KMS-11 (cell line): Measurements from ENCODE around the gene SNCA.

ENCODE experiments used
- H2AFZ ChIP-seq: fragments of 200-600 bp; sonication (generic); 2 replicates; pipeline ENCODE4 v1.6.1; 2016; ENCODE audit warnings: antibody characterized with exemption, mixed run types, low read depth
- H3K27ac ChIP-seq: fragments of 200-600 bp; sonication (generic); 2 replicates; pipeline ENCODE4 v1.6.1; 2016; ENCODE audit warnings: mild to moderate bottlenecking, mixed run types
- H3K27me3 ChIP-seq: fragments of 200-600 bp; sonication (generic); 2 replicates; pipeline ENCODE4 v1.6.1; 2017; ENCODE audit warnings: mild to moderate bottlenecking, low read depth, mixed run types, moderate library complexity; ENCODE audit not compliant: insufficient read depth
- H3K36me3 ChIP-seq: fragments of 200-600 bp; sonication (generic); 2 replicates; pipeline ENCODE4 v1.6.1; 2017; ENCODE audit warnings: mild to moderate bottlenecking, mixed run types; ENCODE audit not compliant: insufficient read depth
- H3K4me1 ChIP-seq: fragments of 200-600 bp; sonication (generic); 2 replicates; pipeline ENCODE4 v1.6.1; 2016; ENCODE audit warnings: mild to moderate bottlenecking, low read depth, mixed run types; ENCODE audit not compliant: poor library complexity, severe bottlenecking
- H3K4me2 ChIP-seq: fragments of 200-600 bp; sonication (generic); 2 replicates; pipeline ENCODE4 v1.7.0; 2016; ENCODE audit warnings: mild to moderate bottlenecking, mixed run types
- H3K4me3 ChIP-seq: fragments of 200-600 bp; sonication (generic); IDR thresholded peaks from 2 replicates; pipeline ENCODE4 v1.6.1; 2017; ENCODE audit warnings: low read depth, low read length, mixed read lengths; ENCODE audit not compliant: insufficient read depth
- H3K79me2 ChIP-seq: fragments of 200-600 bp; sonication (generic); 2 replicates; pipeline ENCODE4 v1.6.1; 2016; ENCODE audit warnings: low read depth, mixed run types; ENCODE audit not compliant: insufficient read depth
- H3K9ac ChIP-seq: fragments of 200-600 bp; sonication (generic); 2 replicates; pipeline ENCODE4 v1.6.1; 2016; ENCODE audit warnings: mild to moderate bottlenecking, mixed run types
- H4K20me1 ChIP-seq: fragments of 200-600 bp; sonication (generic); 2 replicates; pipeline ENCODE4 v1.6.1; 2016; ENCODE audit warnings: mild to moderate bottlenecking, mixed run types; ENCODE audit not compliant: insufficient read depth
- TF ChIP-seq, protein P1 (sequence below): fragments of 200-600 bp; sonication (generic); conservative IDR thresholded peaks from 2 replicates; pipeline ENCODE4 v1.6.1; 2017; ENCODE audit warnings: low read depth, mild to moderate bottlenecking, antibody characterized with exemption, low read length, moderate library complexity, mixed read lengths

The SNCA gene

DNA sequence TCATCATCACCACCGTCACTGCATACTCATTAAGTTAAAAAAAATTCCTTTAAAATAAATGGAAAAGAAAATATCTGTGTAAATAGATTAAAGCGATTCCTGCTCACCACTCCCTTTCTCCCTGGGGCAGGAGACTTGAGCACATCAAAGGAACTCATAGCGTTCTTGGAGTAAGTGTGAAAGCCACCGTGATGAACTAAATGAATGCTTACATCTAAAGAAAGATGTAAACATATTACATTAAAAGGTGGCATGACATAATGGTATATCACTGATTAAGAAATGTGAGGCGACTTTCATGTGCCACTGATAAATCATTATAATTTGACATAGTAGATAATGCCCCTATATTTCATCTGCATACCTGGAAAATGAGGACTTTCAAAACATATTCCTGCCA is 92.0 kb downstream of the SNCA start:
- no peak overlapping the region for H3K4me2 ChIP-seq
- no peaks in the 10 kb centered on the region for H4K20me1 ChIP-seq
- no peaks in the 10 kb centered on the region for H3K4me1 ChIP-seq
- no peaks in the 10 kb centered on the region for H3K27me3 ChIP-seq
- no peaks in the 10 kb centered on the region for H3K79me2 ChIP-seq
- H3K4me3 ChIP-seq = no peak overlapping the region
- no peak overlapping the region for H3K9ac ChIP-seq
- TF ChIP-seq, protein P1, sequence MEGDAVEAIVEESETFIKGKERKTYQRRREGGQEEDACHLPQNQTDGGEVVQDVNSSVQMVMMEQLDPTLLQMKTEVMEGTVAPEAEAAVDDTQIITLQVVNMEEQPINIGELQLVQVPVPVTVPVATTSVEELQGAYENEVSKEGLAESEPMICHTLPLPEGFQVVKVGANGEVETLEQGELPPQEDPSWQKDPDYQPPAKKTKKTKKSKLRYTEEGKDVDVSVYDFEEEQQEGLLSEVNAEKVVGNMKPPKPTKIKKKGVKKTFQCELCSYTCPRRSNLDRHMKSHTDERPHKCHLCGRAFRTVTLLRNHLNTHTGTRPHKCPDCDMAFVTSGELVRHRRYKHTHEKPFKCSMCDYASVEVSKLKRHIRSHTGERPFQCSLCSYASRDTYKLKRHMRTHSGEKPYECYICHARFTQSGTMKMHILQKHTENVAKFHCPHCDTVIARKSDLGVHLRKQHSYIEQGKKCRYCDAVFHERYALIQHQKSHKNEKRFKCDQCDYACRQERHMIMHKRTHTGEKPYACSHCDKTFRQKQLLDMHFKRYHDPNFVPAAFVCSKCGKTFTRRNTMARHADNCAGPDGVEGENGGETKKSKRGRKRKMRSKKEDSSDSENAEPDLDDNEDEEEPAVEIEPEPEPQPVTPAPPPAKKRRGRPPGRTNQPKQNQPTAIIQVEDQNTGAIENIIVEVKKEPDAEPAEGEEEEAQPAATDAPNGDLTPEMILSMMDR = no peak
- H2AFZ ChIP-seq = no peak overlapping the region
- no peak overlapping the region for H3K27ac ChIP-seq
- no peaks in the 10 kb centered on the region for H3K36me3 ChIP-seq

DNA sequence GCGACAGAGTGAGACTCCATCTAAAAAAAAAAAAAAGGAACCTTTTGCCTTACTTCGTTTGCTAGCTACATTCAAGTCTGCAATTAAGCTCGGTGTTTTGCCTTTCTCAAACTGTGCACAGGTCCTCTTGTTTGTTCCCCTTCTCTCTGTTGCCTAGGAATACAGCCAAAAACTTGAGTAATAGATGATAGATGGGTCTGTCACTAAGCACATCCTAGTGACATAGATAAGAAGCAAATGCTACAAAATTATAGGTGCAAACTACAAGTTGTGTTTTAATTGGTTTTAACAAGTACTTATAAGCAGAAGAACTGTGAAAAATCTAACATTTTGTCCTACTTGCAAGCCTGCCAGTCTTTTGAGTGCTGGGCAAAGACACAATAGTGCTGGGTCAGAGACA is 95.2 kb downstream of the SNCA start:
- no peaks in the 10 kb centered on the region for H3K27me3 ChIP-seq
- no peak overlapping the region for H3K9ac ChIP-seq
- H4K20me1 ChIP-seq = no peaks in the 10 kb centered on the region
- H3K27ac ChIP-seq = no peak overlapping the region
- H3K4me3 ChIP-seq = no peak overlapping the region
- TF ChIP-seq, protein P1 = no peak
- no peaks in the 10 kb centered on the region for H3K4me1 ChIP-seq
- H2AFZ ChIP-seq = no peak overlapping the region
- H3K36me3 ChIP-seq = no peaks in the 10 kb centered on the region
- no peak overlapping the region for H3K4me2 ChIP-seq
- no peaks in the 10 kb centered on the region for H3K79me2 ChIP-seq

DNA sequence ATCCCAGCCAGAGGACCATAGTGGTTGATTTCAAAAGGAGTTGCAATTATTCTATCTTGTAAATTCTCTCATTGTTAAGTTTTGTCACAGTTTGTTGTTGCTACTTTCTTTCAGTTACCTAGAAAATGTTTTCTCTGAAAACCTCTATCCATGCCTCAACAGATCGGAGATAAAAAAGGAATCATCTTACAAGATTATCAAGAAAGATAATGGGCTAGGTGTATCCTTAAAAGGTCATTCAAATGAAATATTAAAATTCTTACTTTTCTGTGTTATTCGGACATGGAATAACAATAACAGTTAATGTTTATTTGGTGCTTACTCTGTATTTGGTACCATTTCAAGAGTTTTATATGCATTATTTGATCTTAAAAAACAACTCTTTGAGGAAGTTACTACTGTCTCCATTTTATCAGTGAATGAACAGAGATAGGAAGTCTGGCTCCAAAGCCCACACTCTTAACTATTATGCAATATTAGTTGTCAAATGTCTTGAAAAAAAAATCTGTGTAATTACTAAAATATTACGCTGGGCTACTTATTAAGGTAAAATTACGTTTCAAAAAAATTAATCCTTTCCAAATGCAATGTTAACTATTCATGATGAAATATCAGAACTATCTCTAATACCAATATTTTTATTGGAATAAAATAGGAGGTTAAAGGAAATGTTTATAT is 97.5 kb downstream of the SNCA start:
- H3K79me2 ChIP-seq = no peaks in the 10 kb centered on the region
- no peaks in the 10 kb centered on the region for H3K27me3 ChIP-seq
- no peaks in the 10 kb centered on the region for H3K36me3 ChIP-seq
- H3K4me2 ChIP-seq = no peak overlapping the region
- H3K9ac ChIP-seq = no peak overlapping the region
- no peaks in the 10 kb centered on the region for H3K4me1 ChIP-seq
- H3K27ac ChIP-seq = no peak overlapping the region
- no peak overlapping the region for H3K4me3 ChIP-seq
- no peaks in the 10 kb centered on the region for H4K20me1 ChIP-seq
- TF ChIP-seq, protein P1 = no peak
- H2AFZ ChIP-seq = no peak overlapping the region

DNA sequence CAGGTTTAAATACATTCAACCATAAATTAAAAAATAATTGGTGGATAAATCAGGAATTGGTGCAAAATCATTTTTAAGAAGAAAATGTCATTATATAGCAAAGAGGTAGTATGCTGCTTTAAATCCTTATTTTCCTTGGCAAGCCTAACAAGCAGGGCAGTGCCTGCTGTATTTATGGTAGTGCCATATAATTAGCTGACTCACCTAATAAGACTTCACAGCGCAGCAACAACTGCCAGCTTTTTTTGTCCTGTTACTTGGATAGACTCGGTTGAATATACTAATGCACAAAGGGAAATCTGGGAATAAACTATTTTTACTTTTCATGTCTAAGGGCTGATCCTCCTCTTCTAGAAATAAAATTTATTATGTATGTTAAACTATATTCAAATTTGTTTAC is 99.1 kb downstream of the SNCA start:
- Histone ChIP-seq H3K4me2 (no peak overlapping the region), H3K4me3 (no peak overlapping the region), H2AFZ (no peak overlapping the region), H3K9ac (no peak overlapping the region), H3K79me2 (no peaks in the 10 kb centered on the region), H3K27ac (no peak overlapping the region), H3K4me1 (no peaks in the 10 kb centered on the region), H3K27me3 (no peaks in the 10 kb centered on the region), H4K20me1 (no peaks in the 10 kb centered on the region), H3K36me3 (no peaks in the 10 kb centered on the region)
- TF ChIP-seq, protein P1 = no peak
